ENCODE results near the gene IL21R.

Gene IL21R

GRCh38 chr16:27401768-27402568 is at the start of gene IL21R:
IL21R (plus strand) TSS chr16:27402174; CDS start chr16:27430072, 27,898 bp downstream.
- peak; percentile 78 for DNase-seq

- DNase-seq, result no peak
Measured at GRCh38 chr16:27353853-27354252, 48.1 kb upstream of the IL21R start.

DNA sequence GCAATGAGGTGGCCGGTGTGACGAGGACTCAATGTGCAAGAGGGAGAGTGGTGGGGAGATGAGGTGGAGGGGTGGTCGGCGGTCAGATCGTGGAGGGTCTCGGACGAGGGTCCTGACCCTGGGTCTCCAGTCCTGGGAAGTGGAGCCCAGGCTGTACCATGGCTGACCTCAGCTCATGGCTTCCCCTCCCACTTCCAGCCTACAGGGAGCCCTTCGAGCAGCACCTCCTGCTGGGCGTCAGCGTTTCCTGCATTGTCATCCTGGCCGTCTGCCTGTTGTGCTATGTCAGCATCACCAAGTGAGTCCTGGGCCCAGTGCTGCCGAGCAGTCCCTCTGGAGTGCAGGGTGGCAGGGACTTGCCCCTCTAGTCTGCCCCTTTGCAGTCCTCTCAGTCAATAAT is 46.4 kb upstream of the IL21R start:
- DNase-seq, result no peak

DNA sequence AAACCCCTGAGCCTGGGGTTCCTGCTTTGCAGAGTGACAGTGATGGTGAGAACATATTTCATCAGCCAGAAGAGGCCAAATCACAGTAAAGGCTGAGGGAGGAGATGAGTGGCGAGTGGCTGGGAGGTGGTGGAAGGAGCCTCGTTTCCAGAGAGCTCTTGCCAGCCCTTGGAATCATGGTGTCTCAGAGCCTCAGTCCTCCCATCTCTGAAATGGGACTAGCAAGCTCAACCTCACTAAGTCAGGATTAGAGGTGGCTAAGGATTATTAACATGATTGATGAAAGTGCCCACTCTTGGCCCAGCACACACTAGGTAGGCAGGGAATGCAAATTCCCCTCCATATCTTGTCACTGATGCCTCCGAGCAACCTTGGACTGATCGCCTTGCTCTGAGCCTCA is 45.2 kb upstream of the IL21R start:
- no peak for DNase-seq

GRCh38 chr16:27359051-27359450 is 42.9 kb upstream of the IL21R start:
- DNase-seq, result no peak

- DNase-seq, result no peak
Measured at GRCh38 chr16:27359615-27360014, 42.4 kb upstream of the IL21R start.

DNA sequence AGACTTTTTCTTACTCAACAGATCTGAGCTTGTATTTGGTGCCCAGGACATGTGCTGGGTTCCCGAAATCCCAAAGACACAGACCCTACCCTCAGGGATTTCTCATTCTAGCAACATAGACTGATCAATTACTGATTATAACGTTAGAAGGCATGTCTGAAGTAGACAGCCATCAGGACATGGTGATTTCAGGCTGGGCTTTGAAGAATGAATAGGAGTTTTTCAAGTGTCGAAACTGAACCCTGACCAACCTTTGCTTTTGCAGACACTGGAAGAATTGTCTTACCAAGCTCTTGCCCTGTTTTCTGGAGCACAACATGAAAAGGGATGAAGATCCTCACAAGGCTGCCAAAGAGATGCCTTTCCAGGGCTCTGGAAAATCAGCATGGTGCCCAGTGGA is 40.0 kb upstream of the IL21R start:
- no peak for DNase-seq

DNA sequence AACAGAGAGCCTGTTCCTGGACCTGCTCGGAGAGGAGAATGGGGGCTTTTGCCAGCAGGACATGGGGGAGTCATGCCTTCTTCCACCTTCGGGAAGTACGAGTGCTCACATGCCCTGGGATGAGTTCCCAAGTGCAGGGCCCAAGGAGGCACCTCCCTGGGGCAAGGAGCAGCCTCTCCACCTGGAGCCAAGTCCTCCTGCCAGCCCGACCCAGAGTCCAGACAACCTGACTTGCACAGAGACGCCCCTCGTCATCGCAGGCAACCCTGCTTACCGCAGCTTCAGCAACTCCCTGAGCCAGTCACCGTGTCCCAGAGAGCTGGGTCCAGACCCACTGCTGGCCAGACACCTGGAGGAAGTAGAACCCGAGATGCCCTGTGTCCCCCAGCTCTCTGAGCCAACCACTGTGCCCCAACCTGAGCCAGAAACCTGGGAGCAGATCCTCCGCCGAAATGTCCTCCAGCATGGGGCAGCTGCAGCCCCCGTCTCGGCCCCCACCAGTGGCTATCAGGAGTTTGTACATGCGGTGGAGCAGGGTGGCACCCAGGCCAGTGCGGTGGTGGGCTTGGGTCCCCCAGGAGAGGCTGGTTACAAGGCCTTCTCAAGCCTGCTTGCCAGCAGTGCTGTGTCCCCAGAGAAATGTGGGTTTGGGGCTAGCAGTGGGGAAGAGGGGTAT is 39.3 kb upstream of the IL21R start:
- DNase-seq, result no peak

DNA sequence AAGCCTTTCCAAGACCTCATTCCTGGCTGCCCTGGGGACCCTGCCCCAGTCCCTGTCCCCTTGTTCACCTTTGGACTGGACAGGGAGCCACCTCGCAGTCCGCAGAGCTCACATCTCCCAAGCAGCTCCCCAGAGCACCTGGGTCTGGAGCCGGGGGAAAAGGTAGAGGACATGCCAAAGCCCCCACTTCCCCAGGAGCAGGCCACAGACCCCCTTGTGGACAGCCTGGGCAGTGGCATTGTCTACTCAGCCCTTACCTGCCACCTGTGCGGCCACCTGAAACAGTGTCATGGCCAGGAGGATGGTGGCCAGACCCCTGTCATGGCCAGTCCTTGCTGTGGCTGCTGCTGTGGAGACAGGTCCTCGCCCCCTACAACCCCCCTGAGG is 38.7 kb upstream of the IL21R start:
- no peak for DNase-seq

- no peak for DNase-seq
Measured at GRCh38 chr16:27363797-27364196, 38.2 kb upstream of the IL21R start.

GRCh38 chr16:27364493-27365141 is 37.4 kb upstream of the IL21R start:
- DNase-seq, result no peak

- DNase-seq, result no peak
Measured at GRCh38 chr16:27365142-27366089, 36.6 kb upstream of the IL21R start.

DNA sequence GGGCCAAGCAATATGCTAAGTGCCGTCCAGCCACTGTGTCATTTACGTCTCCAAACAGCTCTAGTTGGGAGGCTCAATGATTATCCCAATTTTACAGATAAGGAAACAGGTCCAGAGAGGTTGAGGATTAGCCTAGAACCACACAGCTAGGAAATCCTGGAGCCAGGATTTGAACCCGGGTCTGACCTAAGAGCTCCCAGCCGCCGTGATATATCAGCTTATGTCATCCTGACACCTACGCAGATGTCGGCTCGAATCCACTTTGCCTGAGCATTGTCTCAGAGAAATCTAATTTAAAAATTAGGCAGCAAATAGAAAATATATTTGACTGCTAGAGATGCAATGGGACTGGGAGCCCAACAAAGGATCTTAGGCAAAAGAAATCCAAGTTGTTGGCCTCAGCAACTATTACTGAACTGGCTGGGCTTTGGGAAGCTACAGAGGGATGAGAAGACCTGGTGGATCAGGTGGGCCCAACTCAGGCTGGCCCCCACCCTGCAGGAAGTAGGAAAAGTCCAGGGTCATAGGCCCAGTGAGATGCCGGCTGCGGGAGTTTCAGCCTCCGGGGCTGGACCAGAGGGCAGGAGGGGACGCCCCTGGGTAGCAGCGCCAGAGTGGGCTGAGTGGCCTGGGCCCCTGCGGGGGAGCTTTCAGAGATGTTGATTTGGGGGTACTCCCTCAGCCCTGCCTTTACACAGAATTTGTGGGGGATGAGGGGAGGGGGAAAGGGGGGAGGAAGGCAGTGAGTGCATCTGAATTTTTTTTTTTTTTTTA is 35.1 kb upstream of the IL21R start:
- DNase-seq, result peak; percentile 43

DNA sequence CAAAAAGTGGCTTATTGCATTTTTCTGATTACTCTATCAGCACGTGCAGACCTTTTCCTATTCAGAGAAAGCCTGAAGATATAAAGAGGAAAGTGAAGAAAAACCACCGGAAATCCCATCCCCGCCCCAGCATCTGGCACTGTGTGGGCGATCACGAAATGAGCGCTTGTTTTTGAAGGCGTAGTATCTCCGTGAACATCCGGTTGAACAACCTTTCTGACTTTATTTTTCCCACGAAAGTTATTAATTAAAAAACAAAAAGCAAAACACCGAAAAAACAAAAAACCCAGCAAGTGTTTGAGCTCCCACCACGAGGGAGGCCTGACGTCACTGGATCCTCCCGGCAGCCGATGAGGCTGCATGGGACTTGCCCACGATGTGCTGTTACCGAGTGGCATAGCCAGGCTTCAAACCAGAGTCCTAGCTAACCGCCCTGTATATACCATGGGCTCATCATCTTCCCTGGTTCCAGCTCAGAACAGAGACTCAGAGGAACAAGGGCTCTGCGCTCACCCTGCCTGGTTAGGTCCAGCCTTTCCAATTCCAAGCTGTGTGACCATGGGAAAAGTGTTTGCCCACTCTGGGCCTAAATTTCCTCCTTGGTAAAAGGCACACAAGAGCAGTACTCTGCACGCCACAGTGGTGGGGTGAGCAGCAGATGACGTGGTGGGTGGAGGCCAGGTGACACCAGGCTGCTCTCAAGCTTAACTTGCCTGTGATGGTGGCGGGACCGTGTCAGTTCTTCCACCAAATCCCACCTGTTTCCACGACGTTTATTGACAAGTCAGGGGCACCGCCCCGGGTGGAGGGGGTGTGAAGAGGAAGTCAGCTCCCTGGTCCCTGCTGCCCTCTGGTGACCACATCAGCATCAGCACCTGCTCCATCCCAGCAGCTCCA is 34.3 kb upstream of the IL21R start:
- peak; percentile 81 for DNase-seq

DNA sequence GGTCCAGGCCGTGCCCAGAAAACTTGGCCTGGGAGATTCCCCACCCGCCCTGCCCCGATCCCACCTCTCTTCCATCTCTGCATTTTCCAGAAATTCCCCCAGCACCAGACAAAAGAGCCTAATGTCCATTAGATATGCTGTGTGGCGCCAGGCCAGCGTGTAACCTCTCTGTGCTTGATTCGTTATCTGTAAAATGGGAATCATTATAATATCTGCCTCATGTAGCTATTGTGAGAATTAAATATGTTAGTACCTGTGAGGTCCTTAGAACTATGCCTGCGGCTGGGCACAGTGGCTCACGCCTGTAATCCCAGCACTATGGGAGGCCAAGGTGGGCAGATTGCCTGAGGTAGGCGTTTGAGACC is 33.6 kb upstream of the IL21R start:
- DNase-seq, result no peak

GRCh38 chr16:27369806-27370205 is 32.2 kb upstream of the IL21R start:
- no peak for DNase-seq

GRCh38 chr16:27370318-27370717 is 31.7 kb upstream of the IL21R start:
- DNase-seq, result no peak

GRCh38 chr16:27373312-27373711 is 28.7 kb upstream of the IL21R start:
- DNase-seq, result no peak

- no peak for DNase-seq
Measured at GRCh38 chr16:27374221-27374803, 27.7 kb upstream of the IL21R start.

DNA sequence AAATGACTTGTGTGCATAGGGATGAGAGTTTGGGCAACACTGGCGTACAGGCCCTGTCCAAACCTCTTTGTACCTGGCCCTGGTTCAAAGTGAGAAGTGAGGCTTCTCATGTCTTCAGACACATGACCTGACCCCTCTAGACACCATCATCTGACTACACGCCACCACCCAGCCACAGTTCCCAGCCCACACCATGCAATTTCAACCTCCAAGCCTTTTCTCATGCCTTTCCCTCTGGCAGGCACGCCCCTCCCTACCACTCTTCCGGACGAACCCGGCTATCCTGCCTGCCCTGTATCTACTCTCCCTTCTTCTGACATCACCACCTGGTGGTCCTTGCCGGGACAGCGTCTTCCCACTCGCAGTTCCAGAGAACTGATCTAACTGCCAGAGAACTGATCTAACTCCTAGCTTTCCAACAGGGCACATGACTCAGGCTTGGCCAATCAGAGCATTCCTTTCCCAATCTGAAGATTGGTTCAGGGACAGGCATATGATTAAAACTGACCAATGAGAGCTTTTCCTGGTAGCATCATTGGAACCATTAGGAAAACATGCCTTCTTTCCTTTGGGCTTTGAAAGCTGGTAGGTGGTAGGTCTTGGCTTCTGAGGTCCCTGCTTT is 27.1 kb upstream of the IL21R start:
- DNase-seq, result no peak

Measured in stimulated activated CD4-positive, alpha-beta T cell treated with anti-CD3 and anti-CD28 coated beads, Interleukin-12 subunit alpha, Interleukin-12 subunit beta, amount 100 ng/mL, for 4 hours (primary cell).